GM23248 (cell line): ENCODE measurements around the gene CTIF. TPM values are rescaled to one million over a fixed set of nuclear protein-coding genes. Genes with fewer than 3 reads are reported as not detected.

ENCODE experiments used
- DNase-seq: peaks from one replicate; pipeline ENCODE4 v3.0.0-alpha.2; 2015
- H2AFZ ChIP-seq: fragments of 200-600 bp; sonication (generic); 2 replicates; pipeline ENCODE4 v1.6.1; 2016; ENCODE audit warnings: antibody characterized with exemption
- H3F3A ChIP-seq: fragments of 200-600 bp; sonication (generic); 2 replicates; pipeline ENCODE4 v1.6.1; 2016; ENCODE audit warnings: mild to moderate bottlenecking, antibody characterized with exemption, mixed run types; ENCODE audit not compliant: insufficient read depth
- H3K27ac ChIP-seq: fragments of 200-600 bp; sonication (generic); 2 replicates; pipeline ENCODE4 v1.5.1; 2016; ENCODE audit warnings: mild to moderate bottlenecking
- H3K27me3 ChIP-seq: fragments of 200-600 bp; sonication (generic); replicated peaks from 2 replicates; pipeline ENCODE4 v1.6.1; 2016; ENCODE audit warnings: mild to moderate bottlenecking; ENCODE audit not compliant: insufficient read depth
- H3K36me3 ChIP-seq: fragments of 200-600 bp; sonication (generic); 2 replicates; pipeline ENCODE4 v1.6.1; 2016; ENCODE audit warnings: low read depth, mild to moderate bottlenecking
- H3K4me1 ChIP-seq: fragments of 200-600 bp; sonication (generic); 2 replicates; pipeline ENCODE4 v1.6.1; 2016; ENCODE audit warnings: mild to moderate bottlenecking; ENCODE audit not compliant: insufficient read depth
- H3K4me2 ChIP-seq: fragments of 200-600 bp; sonication (generic); one replicate; pipeline ENCODE4 v1.6.1; 2016; ENCODE audit warnings: mild to moderate bottlenecking; ENCODE audit not compliant: unreplicated experiment
- H3K4me3 ChIP-seq: fragments of 200-600 bp; sonication (generic); 2 replicates; pipeline ENCODE4 v1.5.1; 2016; ENCODE audit warnings: mild to moderate bottlenecking
- H3K79me2 ChIP-seq: fragments of 200-600 bp; sonication (generic); 2 replicates; pipeline ENCODE4 v1.6.1; 2016; ENCODE audit warnings: mild to moderate bottlenecking; ENCODE audit not compliant: insufficient read depth
- H3K9ac ChIP-seq: fragments of 200-600 bp; sonication (generic); 2 replicates; pipeline ENCODE4 v1.6.1; 2016; ENCODE audit warnings: mild to moderate bottlenecking
- H3K9me2 ChIP-seq: fragments of 200-600 bp; sonication (generic); 2 replicates; pipeline ENCODE4 v1.6.1; 2016; ENCODE audit warnings: mixed run types, mild to moderate bottlenecking, moderate library complexity; ENCODE audit not compliant: insufficient read depth
- H3K9me3 ChIP-seq: fragments of 200-600 bp; sonication (generic); one replicate; pipeline ENCODE4 v1.6.1; 2017; ENCODE audit warnings: low read depth
- H4K20me1 ChIP-seq: fragments of 200-600 bp; sonication (generic); 2 replicates; pipeline ENCODE4 v1.6.0; 2016; ENCODE audit not compliant: insufficient read depth
- EZH2 ChIP-seq: fragments of 200-600 bp; sonication (generic); IDR thresholded peaks from 2 replicates; pipeline ENCODE4 v1.6.1; 2018; ENCODE audit warnings: antibody characterized with exemption, mild to moderate bottlenecking; ENCODE audit not compliant: insufficient read depth, poor library complexity, severe bottlenecking
- EZH2phosphoT487 ChIP-seq: fragments of 200-600 bp; sonication (generic); IDR thresholded peaks from 2 replicates; pipeline ENCODE4 v1.6.1; 2018; ENCODE audit warnings: antibody characterized with exemption, moderate library complexity, mild to moderate bottlenecking, low read depth; ENCODE audit not compliant: insufficient read depth
- WGBS, 2 experiments: methylation state at CpG; one replicate each; pipeline ENCODE4 v1.1.6; 2015 to 2017; ENCODE audit warnings: low lambda C conversion rate in 2 of 2, low coverage in 1 of 2; ENCODE audit errors: missing lambda C conversion rate in 2 of 2; 5-methylcytosine and 5-hydroxymethylcytosine counted together
- in situ Hi-C: fragments of 300-500 bp; cut with MboI; formaldehyde crosslinking; loops from 2 replicates; pipeline ENCODE4 v1.15.0; 2020
- polyA plus RNA-seq: library from polyadenylated mRNA; unstranded; fragments of >200 nt; fragmentation: Nextera tagmentation; extraction: Ambion mirVana; gene quantifications from 2 replicates; pipeline ENCODE4 v1.2.1, GENCODE V29; 2016
- total RNA-seq: library from RNA; depleted of rRNA; stranded (reverse); fragments of >200 nt; shearing (Covaris generic); gene quantifications from 2 replicates; pipeline ENCODE4 v1.2.3, GENCODE V29; 2014

CTIF gene
- total and polyA plus RNA-seq, 2 experiments from 2014 or later, result 21.5 to 46.8 TPM

- no peak overlapping the region for H3K4me3 ChIP-seq
- no peak overlapping the region for H3K27ac ChIP-seq
- no peaks in the 10 kb centered on the region; the same call in 1 of the 2 replicates for H3K79me2 ChIP-seq
- no peaks in the 10 kb centered on the region for H3K9me2 ChIP-seq
- no peaks in the 10 kb centered on the region for H4K20me1 ChIP-seq
- no peak overlapping the region for H3K9ac ChIP-seq
- no peaks in the 10 kb centered on the region for H3K4me1 ChIP-seq
- H2AFZ ChIP-seq, result no peak overlapping the region
- no peaks in the 10 kb centered on the region; the same call in 1 of the 2 replicates for H3F3A ChIP-seq
- DNase-seq, result no peak
- in situ Hi-C loops, result no loop called here
- no peaks in the 10 kb centered on the region for H3K9me3 ChIP-seq
- H3K4me2 ChIP-seq, result no peak overlapping the region
- H3K36me3 ChIP-seq, result peaks cover 18% of the 10 kb centered on the region
- WGBS, 2 experiments, result 70 to 71% methylated on average over 4 of the region's 4 CpGs
- no peaks in the 10 kb centered on the region for H3K27me3 ChIP-seq
- no peak for TF ChIP-seq EZH2phosphoT487
- TF ChIP-seq EZH2, result no peak
Measured at GRCh38 chr18:48756511-48757226, 217.8 kb downstream of the CTIF start.

- no peak overlapping the region for H2AFZ ChIP-seq
- no peaks in the 10 kb centered on the region for H3K9me3 ChIP-seq
- H3K4me2 ChIP-seq, result no peak overlapping the region
- peaks cover 23% of the 10 kb centered on the region for H3K36me3 ChIP-seq
- H3K9ac ChIP-seq, result no peak overlapping the region
- no peak overlapping the region for H3K4me3 ChIP-seq
- DNase-seq, result no peak
- no peak overlapping the region for H3K27ac ChIP-seq
- H3K4me1 ChIP-seq, result no peaks in the 10 kb centered on the region
- H4K20me1 ChIP-seq, result no peaks in the 10 kb centered on the region
- no peaks in the 10 kb centered on the region for H3K27me3 ChIP-seq
- no peaks in the 10 kb centered on the region for H3F3A ChIP-seq
- in situ Hi-C loops, result no loop called here
- TF ChIP-seq EZH2, result no peak
- no peak for TF ChIP-seq EZH2phosphoT487
- H3K79me2 ChIP-seq, result no peaks in the 10 kb centered on the region; the same call in 1 of the 2 replicates
- 94% methylated on average over 6 of the region's 6 CpGs for WGBS, 2 experiments
- H3K9me2 ChIP-seq, result no peaks in the 10 kb centered on the region
Measured at GRCh38 chr18:48757367-48757766, 218.5 kb downstream of the CTIF start.

- H3K27me3 ChIP-seq, result no peaks in the 10 kb centered on the region
- no peaks in the 10 kb centered on the region for H3K4me1 ChIP-seq
- in situ Hi-C loops, result no loop called here
- no peak overlapping the region for H3K4me2 ChIP-seq
- no peak overlapping the region for H3K9ac ChIP-seq
- no peaks in the 10 kb centered on the region for H4K20me1 ChIP-seq
- 98% methylated on average over 12 to 13 of the region's 13 CpGs for WGBS, 2 experiments
- DNase-seq, result no peak
- H3F3A ChIP-seq, result no peaks in the 10 kb centered on the region
- no peaks in the 10 kb centered on the region for H3K9me3 ChIP-seq
- no peaks in the 10 kb centered on the region; the same call in 1 of the 2 replicates for H3K79me2 ChIP-seq
- no peak overlapping the region for H3K27ac ChIP-seq
- no peaks in the 10 kb centered on the region for H3K9me2 ChIP-seq
- TF ChIP-seq EZH2phosphoT487, result no peak
- H3K36me3 ChIP-seq, result peaks cover 23% of the 10 kb centered on the region
- H2AFZ ChIP-seq, result no peak overlapping the region
- H3K4me3 ChIP-seq, result no peak overlapping the region
Measured at GRCh38 chr18:48757906-48758305, 219.1 kb downstream of the CTIF start.

- Histone ChIP-seq H3K36me3 (peaks cover 22% of the 10 kb centered on the region), H3F3A (no peaks in the 10 kb centered on the region), H3K9me3 (no peaks in the 10 kb centered on the region), H4K20me1 (no peaks in the 10 kb centered on the region), H3K4me1 (no peaks in the 10 kb centered on the region), H3K4me2 (no peak overlapping the region), H3K9me2 (no peaks in the 10 kb centered on the region), H3K27ac (no peak overlapping the region), H3K9ac (no peak overlapping the region), H3K4me3 (no peak overlapping the region), H2AFZ (no peak overlapping the region), H3K27me3 (no peaks in the 10 kb centered on the region), H3K79me2 (no peaks in the 10 kb centered on the region; the same call in 1 of the 2 replicates)
- no peak for DNase-seq
- in situ Hi-C loops, result no loop called here
- 98% methylated on average over 18 to 19 of the region's 19 CpGs for WGBS, 2 experiments
- TF ChIP-seq EZH2phosphoT487 (no peak), EZH2 (no peak)
Measured at GRCh38 chr18:48761582-48761981, 222.8 kb downstream of the CTIF start.
